WERI-Rb-1 (cell line): ENCODE data around the gene XPO5.
A peak's percentile ranks its signal among the peaks of the same experiment; 100 is the strongest.

Source experiments
- DNase-seq: peaks from one replicate; pipeline ENCODE4 v3.0.0-alpha.2; 2020
- H3K27ac ChIP-seq: fragments of 250-450 bp; sonication (Bioruptor Pico); 2 replicates; pipeline ENCODE4 v1.5.1; 2020; ENCODE audit warnings: mild to moderate bottlenecking, moderate library complexity
- H3K27me3 ChIP-seq: fragments of 250-450 bp; sonication (Bioruptor Pico); 2 replicates; pipeline ENCODE4 v1.5.1; 2021; ENCODE audit warnings: mild to moderate bottlenecking, low read depth, moderate library complexity; ENCODE audit not compliant: insufficient read depth, severe bottlenecking
- H3K36me3 ChIP-seq: fragments of 250-450 bp; sonication (Bioruptor Pico); 2 replicates; pipeline ENCODE4 v1.5.1; 2020; ENCODE audit warnings: mild to moderate bottlenecking, moderate library complexity
- H3K4me3 ChIP-seq: 2 replicates; pipeline ENCODE4 v1.5.1; 2011; ENCODE audit warnings: low read depth, mild to moderate bottlenecking, control low read depth, low read length
- H3K9me3 ChIP-seq: fragments of 250-450 bp; sonication (Bioruptor Pico); 2 replicates; pipeline ENCODE4 v1.5.1; 2021; ENCODE audit warnings: mild to moderate bottlenecking, moderate library complexity; ENCODE audit not compliant: severe bottlenecking
- TF ChIP-seq, protein P1 (sequence below): IDR thresholded peaks from 2 replicates; pipeline ENCODE4 v1.5.1; 2011; ENCODE audit warnings: low read depth, mild to moderate bottlenecking, control low read depth, inconsistent platforms, low read length

XPO5 gene

DNA sequence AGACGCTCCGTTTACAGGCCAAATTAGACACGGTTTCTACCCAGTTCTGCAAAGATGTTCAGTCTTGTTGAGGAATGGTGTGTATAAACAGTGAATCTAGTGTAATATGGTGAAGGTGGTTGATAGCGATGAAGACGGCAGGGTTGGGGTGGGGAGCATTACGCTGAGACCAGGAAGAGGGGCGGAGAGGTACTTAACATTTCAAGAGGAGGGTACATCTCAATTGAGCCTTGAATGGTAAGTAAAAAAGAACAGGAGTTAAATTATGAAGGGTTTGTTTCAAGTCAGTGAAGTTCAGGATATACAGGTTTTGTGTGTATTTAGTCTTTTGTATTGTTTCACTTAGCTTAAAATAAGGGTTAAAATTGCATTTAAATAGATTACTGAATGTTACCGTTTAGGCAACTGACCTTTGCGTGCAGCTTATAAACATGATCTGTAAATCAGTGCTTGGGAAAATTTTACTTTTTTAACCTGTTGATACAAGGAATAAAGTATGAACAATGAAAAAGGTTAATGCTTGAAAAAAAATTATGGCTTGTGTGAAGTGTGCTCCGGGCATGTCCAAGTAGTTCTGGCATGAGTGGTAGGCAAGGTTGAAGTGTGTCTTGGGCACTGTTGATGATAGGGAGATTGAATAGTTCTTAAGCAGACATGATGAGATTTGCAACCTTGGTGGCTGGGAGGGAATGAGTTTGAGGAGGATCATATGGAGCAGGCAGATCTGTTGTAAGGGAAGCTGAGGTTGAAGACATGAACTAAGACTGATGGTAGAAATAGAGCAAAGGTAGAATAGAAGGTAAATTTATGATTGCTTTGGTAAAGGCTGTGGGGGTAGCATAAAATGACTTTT lies 58.1 kb downstream of the XPO5 start:
- Histone ChIP-seq H3K36me3 (peaks cover 84% of the 10 kb centered on the region), H3K4me3 (peak overlapping the region; percentile 76)
- DNase-seq, result no peak

DNA sequence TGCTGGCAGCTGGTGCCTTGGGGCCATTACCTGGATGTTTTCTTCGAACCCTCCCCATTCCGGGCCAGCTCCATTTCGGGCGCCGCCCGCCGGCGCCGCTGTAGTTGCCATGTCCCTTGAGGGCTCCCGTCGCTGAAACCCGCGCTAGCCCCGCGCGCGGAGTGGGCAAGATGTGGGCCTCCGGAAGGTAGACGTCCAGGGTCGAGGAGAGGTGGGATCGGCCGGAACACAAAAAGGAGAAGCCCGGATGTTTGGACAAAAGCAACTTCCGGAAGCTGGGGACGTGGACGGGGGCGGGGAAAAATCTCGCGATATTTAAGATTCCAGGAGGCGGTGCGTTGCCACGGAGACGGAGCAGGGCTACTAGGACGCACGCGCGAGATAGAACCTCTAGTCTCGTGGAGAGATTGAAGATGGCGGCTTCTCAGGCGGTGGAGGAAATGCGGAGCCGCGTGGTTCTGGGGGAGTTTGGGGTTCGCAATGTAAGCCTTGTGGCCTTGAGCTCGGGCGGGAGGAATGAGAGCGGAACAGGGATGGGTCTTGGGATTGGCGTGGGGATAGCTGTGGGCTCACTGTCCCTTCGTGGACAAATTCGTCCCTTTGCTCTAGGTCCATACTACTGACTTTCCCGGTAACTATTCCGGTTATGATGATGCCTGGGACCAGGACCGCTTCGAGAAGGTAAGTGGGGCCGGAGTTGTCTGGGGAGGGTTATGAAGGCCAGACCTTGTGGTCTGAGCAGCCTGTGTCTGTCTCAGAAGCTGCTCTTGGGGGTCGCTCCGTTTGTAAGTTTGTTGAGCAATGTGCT lies 58.9 kb downstream of the XPO5 start, which contains the start of the genes POLR1C and YIPF3:
Gene POLR1C, plus strand, starts transcription at position 393 of the 808 bp plus-strand sequence. Its CDS starts 21 bp downstream, at position 414.
Gene YIPF3, minus strand, starts transcription at position 230 of the 808 bp plus-strand sequence. Its CDS starts 119 bp downstream, at position 111.
- Histone ChIP-seq H3K4me3 (peak within 1 kb of the TSS; percentile 76), H3K36me3 (peaks cover 84% of the 10 kb centered on the region), H3K9me3 (no peaks in the 10 kb centered on the region), H3K27me3 (no peaks in the 10 kb centered on the region), H3K27ac (peak within 1 kb of the TSS; percentile 87)
- DNase-seq, result peak; percentile 100
- TF ChIP-seq, protein P1, sequence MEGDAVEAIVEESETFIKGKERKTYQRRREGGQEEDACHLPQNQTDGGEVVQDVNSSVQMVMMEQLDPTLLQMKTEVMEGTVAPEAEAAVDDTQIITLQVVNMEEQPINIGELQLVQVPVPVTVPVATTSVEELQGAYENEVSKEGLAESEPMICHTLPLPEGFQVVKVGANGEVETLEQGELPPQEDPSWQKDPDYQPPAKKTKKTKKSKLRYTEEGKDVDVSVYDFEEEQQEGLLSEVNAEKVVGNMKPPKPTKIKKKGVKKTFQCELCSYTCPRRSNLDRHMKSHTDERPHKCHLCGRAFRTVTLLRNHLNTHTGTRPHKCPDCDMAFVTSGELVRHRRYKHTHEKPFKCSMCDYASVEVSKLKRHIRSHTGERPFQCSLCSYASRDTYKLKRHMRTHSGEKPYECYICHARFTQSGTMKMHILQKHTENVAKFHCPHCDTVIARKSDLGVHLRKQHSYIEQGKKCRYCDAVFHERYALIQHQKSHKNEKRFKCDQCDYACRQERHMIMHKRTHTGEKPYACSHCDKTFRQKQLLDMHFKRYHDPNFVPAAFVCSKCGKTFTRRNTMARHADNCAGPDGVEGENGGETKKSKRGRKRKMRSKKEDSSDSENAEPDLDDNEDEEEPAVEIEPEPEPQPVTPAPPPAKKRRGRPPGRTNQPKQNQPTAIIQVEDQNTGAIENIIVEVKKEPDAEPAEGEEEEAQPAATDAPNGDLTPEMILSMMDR, result no peak

More for the DNA sequence above, 58.1 kb downstream of the XPO5 start:
- TF ChIP-seq, protein P1, result no peak
- H3K27ac ChIP-seq, result peak overlapping the region; percentile 87
- H3K27me3 ChIP-seq, result no peaks in the 10 kb centered on the region
- H3K9me3 ChIP-seq, result no peaks in the 10 kb centered on the region

DNA sequence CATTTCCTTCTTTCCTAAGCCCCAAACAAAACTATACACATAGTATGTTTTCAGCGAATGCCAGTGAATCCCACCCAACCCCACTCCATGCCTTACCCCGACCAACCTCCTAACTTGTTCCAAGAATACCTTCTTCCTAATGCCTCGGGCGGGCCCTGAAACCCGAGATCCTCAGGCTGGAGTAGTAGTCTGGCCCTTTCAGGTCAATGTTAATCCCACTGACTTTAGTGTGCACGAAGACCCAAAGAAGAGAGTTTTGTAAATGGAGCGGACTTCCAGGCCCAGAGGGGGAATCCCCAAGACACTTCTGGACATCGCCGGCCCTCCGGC lies 59.5 kb downstream of the XPO5 start:
- TF ChIP-seq, protein P1, result no peak
- Histone ChIP-seq H3K27me3 (no peaks in the 10 kb centered on the region), H3K9me3 (no peaks in the 10 kb centered on the region), H3K4me3 (peak overlapping the region; percentile 76), H3K27ac (peak overlapping the region; percentile 87), H3K36me3 (peaks cover 84% of the 10 kb centered on the region)
- no peak for DNase-seq

DNA sequence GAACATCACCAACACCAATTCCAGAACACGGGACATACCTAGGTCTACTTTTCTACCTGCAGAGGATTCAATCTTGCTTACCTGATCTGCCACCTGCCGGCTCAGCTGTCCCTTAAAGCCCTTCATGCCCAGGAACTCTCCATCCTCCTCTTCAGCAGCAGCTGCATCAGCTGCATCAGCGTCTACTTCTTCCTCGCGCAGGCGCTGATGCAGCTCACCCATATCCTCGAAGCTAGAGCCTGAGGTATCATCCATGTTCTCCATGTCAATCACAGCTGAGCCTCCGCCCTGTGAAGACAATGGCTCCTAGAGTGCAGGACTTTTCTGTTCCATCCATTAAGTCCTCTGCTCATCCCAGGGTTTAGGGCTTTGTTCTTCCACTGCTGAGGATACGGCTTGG lies 60.0 kb downstream of the XPO5 start:
- H3K4me3 ChIP-seq, result peak overlapping the region; percentile 76
- no peak for DNase-seq
- TF ChIP-seq, protein P1, result no peak
- no peaks in the 10 kb centered on the region for H3K27me3 ChIP-seq
- H3K9me3 ChIP-seq, result no peaks in the 10 kb centered on the region
- H3K27ac ChIP-seq, result peak overlapping the region; percentile 87
- peaks cover 84% of the 10 kb centered on the region for H3K36me3 ChIP-seq

DNA sequence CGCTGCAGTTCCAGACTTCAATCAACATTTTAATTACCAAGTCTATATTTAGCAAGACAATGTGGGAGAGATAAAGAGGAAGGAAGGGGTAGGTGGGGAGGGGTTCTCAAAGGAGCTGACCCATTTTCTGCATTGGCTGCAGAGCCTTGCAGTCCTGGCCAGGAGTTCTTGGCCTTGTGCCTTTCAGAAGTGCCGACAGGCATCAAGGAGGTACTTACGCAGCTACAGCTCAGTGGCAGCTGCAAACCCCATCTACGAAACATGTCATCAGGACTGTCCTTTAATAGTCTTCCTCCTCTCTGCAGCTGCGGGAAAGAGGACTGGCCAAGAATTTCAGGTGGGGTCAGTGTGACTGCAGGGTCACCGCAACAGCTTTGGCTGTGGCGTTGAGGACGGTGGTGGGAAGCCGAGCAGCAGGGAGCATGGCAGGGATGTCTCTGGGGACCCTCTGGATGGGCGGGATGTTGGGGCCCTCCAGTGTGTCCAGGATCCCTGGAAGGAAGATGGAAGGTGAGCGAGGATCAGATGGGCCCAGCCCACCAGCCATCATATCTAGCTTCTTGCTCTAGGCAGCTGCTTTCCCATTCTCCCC lies 63.9 kb downstream of the XPO5 start:
- TF ChIP-seq, protein P1, result no peak
- H3K9me3 ChIP-seq, result no peaks in the 10 kb centered on the region
- H3K4me3 ChIP-seq, result no peak overlapping the region
- H3K27ac ChIP-seq, result no peak overlapping the region
- peaks cover 53% of the 10 kb centered on the region for H3K36me3 ChIP-seq
- H3K27me3 ChIP-seq, result peaks cover 12% of the 10 kb centered on the region
- DNase-seq, result no peak
